DMS153 treated with DMSO at 0.1 percent for 48 hours (cell line): ENCODE results near the gene COX5A.
"Not testable (repeated sequence)": the region's sequence is repeated elsewhere in the genome, so short reads cannot be mapped to it uniquely, and the experiment has no call there.

Source experiments
- DNase-seq: peaks from one replicate; lab custom pipeline; 2025; ENCODE audit not compliant: unreplicated experiment; lab: John Stamatoyannopoulos, UW

COX5A gene

DNA sequence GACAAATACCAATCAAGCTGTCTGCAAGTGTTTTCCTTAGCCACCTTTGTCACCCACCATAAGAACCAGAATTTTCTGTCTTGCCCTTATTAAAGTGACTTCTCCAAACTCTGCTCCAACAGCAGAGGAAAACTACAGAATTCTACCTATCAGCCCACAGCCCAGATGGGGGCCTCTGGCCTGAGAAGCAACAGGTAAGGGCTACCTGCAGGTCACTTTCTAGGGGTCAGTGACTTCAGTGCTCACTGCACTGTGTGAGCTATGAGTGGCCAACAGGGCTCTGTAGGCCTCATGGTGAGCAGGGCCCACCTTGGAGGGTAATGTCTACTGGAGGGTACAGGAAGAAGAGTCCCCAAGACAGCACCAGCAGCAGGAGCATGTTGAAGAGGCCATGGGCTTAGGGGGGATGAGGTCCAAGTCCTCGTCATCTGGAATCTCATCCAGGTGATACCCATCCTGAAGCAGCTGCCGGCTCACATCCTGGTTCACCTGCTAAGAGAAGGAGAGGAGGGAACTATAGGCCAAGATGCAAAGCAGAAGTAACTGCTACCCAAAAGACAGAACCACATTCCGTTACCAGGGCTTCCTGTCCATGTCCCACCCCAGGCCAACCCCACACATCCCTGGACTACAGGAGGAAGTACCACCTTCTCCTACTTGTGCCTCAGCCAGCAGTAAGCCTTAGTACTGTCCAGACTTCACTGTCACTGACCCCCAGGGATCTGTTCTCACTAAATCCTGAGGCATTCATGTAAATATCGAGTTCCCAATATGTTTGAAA, 35.4 kb downstream of the COX5A start:
- DNase-seq: no peak

DNA sequence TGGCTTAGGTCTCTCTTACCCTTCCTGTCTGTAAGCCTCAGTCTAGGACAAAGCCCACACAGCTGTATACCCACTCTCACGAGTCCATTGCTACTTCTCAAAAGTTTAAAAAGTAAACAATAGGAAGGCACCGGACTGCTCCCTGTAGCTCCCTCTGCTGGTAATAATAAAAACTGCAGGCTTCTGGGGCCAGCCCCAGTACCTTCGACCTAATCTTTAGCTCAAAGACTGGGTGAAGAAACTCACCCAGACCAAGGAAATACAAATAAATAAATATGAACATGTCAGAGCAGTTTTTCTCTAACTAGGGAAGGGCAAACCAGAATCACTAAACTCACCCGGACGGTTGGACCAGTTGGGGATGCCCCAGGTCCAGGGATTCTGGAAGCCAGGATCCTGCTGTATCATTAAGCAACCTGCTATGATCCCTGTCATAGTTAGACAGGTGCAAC, 36.2 kb downstream of the COX5A start:
- DNase-seq: no peak

DNA sequence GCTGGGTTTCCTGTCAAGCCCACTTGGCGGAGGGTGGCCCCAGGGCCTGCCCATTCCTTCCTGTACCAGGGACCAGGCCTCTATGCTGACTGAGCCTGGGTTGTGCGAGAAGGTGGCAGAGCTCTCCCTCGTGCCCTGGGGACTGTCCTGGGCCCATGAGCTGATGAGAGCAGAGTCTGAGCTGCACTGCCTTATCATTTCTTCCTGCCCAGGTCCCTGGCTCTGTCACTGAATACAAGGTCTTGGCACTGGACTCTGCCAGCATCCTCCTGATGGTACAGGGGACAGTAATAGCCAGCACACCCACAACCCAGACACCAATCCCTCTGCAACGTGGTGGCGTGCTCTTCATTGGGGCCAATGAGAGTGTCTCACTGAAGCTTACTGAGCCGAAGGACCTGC, 40.6 kb downstream of the COX5A start:
- no peak for DNase-seq

DNA sequence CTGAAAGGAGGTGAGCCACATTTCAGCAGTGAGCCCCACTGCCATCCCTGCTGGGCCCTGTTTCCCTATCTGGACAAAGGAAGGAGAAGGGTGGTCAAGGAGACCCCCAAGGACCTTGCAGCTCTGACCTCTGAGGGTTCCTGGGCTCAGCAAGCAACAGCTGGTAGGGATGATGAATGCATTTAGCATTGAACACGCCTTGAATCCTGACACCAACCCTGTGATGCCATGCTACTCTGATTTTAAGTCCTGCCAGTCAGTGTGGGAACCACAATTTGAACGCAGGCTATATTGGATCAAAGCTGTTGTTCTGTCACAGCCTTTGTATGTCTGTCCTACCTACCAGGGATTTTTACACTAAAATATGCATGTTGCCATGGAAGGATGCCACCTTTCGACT, 41.6 kb downstream of the COX5A start:
- no peak for DNase-seq

DNA sequence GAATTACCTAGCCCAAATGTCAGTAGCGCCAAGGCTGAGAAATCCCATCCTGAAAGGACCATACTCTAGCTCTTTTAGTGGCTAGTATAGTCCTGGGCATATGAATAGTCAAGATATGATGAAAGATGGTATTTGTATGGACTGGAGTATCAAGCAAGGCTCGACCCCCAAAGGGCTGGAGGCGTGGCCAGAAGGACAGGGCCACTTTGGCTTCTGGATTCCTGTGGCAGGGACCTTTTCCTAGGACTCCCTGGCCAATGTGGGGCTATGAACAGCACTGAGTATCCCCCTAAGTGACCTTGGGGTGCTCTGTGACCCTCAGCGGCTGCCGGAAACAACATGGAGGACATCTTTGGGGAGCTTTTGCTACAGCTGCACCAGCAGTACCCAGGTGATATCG, 42.0 kb downstream of the COX5A start:
- no peak for DNase-seq

DNA sequence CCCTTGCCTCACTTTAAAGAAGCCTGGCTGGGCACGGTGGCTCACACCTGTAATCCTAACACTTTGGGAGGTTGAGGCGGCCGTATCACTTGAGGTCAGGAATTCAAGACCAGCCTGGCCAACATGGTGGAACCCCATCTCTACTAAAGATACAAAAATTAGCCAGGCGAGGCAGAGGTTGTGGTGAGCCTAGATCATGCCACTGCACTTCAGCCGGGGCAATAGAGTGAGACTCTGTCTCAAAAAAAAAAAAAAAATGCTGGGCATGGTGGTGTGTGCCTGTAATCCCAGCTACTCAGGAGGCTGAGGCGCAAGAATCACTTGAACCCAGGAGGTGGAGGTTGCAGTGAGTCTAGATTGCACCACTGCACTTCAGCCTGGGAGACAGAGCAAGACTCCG, 43.5 kb downstream of the COX5A start:
- not testable (repeated sequence) for DNase-seq

DNA sequence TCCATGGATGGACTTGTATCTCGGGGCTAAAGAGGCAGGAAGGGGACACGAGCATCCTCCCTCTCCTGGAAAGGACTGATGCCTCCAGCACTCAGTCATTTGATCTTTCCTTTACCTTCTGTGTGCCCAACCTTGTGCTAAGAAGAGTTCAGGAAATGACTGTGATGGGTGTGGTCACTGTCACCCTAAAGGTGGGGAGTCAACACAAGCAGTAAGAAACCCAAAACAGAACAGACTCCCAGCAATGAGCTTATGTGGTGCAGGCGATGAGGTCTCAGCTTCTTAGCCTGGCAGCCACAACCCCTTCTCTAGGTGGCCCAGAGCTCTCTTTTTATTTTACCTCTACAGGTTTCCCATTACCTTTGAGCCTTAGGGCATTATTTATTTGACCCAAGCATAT, 44.2 kb downstream of the COX5A start:
- no peak for DNase-seq

DNA sequence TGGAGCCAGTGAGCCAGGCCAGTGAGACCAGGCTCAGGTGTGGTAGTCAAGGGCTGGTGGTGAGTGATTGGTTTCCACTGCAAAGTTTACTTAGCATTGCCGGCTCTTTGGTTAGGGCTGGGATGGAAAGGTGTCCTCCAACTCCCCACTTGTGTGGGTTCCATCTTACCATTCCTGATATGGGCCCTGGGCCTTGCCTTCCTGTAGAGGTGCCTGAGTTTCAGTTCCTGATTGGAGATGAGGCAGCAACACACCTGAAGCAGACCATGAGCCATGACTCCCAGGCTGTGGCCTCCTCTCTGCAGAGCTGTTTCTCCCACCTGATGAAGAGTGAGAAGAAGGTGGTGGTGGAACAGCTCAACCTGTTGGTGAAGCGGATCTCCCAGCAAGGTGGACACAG, 44.9 kb downstream of the COX5A start:
- no peak for DNase-seq

DNA sequence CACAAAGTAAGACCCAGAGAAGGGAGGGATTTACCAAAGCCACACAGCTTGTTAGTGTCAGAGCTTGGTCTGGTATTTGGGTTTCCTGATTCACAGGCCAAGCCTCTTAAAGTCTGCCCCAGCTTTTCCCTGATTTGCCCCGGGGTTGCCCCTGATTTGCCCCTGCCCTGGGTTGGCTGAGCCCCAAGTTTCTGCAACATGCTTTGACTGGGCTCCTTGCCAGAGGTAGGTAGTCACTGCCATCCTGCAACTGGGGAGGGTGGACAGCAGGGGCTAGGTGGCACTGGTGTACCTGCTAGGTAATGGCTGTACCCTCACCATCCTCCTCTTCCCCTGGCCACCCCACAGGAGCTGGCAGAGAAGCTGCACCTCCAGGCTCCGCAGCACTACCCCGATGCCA, 45.6 kb downstream of the COX5A start:
- no peak for DNase-seq

DNA sequence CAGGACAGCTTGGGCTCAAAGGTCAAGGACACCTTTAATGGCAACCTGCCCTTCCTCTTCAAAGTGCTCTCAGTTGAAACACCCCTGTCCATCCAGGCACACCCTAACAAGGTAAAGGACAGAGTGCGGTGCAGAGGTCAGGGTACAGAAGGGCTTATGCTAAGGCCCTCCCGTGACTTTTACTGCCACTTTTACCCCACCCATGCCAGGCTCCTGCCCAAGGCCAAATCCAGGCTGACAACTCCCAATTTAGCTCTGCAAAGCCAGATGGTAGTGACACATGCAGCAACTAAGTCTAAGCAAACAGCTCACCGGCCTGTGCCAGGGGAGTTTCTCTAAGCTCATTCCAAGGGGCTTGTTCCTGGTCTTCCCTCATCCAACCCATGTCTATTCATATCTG, 46.4 kb downstream of the COX5A start:
- no peak for DNase-seq

DNA sequence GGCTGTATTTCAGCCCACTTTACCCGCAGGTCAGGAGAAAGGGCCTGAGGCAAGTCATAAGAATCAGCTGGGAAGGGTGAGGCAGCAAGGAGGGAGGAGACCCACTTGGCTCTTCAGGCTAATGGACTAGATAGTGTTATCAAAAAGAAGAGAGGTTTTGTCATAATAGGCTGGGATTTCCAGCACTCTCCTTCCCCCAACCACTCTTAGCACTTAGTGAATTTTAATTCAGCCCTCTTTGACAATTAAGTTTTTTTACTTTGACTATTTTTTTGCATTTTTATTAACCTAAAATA, 47.3 kb downstream of the COX5A start:
- no peak for DNase-seq

DNA sequence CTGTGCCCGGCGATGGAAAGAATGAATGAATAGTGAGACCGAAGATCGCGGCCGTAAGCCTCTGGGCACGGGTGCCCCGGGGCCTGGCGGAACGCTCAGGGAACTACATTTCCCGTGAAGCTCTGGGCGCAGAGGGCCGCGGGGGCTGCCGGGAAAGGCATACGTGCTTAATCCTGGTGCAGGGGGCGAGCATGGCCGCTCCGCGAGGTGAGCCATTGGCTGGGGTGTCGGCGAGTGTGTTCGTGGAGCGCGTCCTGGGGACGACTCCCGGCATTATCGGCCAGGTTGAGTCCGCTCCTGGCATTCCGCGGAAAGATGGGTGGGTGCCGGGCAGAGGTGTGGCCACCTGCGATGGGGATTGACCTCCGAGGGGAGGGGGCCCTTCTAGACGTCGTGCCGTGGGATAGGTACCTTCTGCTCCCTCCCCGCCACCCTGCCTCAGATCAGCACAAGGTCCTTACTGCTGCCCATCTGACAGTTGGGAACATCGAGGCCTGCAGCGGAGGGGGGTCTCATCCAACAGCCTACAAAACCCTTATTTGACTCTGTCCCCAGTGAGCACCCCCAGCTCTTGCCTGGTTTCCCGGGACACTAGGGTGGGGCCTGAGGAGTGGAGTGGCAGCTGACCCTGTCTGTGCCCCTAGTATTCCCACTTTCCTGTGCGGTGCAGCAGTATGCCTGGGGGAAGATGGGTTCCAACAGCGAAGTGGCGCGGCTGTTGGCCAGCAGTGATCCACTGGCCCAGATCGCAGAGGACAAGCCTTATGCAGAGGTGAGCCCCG, 47.8 kb downstream of the COX5A start, which contains the start of gene MPI:
MPI (plus strand) TSS at position 160 of the 782 bp plus-strand sequence; CDS start at position 192, 32 bp downstream.
- peak; percentile 38 for DNase-seq

DNA sequence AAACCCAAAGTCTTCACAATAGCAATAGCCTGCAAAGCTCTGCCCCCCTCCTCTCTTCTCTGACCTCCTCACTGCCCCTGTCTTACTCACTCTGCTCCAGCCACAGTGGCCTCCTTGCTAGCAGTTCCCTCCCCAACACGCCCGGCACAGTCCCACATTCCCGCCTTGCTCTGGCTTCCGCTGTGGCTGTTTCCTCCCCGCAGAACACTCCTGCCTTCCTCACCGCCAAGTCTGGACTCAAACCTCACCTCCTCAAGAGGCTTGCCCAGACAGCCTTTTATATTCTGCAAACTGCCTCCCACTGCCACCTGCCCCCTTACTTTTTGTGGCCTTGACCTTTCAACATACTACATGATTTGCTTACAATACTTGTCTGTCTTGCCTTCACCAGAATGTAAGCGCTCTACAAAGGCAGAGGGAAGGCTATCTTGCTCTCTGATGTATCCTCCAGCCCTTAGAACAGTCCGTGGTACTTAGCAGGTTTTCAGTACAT, 48.4 kb downstream of the COX5A start:
- no peak for DNase-seq

DNA sequence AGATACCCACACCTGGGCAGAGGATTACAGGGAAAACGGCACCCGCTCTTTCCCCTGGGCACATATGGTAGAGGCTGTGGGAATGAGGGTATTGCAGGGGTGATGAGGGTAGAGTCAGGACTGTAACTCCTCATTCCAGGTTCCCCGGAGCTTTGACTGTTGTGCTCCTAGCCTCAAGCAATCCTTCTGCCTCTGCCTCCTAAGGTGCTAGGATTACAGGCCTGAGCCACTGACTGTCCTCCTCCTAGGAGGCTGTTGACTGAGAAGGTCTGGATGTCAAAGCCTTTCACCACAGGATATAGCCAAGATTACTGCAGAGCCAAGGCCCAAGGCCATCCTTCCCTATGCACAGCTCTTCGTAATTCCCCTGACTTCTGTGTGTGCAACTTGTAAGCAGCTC, 49.2 kb downstream of the COX5A start:
- DNase-seq: no peak

DNA sequence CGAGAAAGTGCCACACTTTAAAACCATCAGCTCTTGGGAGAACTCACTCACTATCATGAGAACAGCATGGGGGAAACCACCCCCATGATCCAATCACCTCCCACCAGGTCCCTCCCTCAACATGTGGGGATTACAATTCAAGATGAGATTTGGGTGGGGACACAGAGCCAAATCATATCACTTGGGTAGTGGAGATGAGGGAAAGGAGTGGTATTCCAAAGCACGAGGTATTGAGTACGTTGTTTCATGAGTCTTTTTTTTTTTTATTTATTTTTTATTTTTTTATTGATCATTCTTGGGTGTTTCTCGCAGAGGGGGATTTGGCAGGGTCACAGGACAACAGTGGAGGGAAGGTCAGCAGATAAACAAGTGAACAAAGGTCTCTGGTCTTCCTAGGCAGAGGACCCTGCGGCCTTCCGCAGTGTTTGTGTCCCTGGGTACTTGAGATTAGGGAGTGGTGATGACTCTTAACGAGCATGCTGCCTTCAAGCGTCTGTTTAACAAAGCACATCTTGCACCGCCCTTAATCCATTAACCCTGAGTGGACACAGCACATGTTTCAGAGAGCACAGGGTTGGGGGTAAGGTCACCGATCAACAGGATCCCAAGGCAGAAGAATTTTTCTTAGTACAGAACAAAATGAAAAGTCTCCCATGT, 50.2 kb downstream of the COX5A start:
- DNase-seq: not testable (repeated sequence)

DNA sequence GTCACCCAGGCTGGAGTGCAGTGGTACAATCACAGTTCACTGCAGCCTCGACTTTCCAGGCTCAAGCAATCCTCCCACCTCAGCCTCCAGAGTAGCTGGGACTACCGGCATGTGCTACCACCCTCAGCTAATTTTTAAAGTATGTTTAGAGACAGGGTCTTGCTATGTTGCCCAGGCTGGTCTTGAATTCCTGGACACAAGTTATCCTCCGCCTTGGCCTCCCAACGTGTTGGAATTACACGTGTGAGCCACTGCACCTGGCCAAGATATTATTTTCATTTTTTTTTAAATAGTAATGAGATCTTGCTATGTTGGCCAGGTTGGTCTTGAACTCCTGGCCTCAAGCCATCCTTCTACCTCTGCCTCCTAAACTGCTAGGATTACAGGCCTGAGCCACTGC, 52.4 kb downstream of the COX5A start:
- DNase-seq: no peak

DNA sequence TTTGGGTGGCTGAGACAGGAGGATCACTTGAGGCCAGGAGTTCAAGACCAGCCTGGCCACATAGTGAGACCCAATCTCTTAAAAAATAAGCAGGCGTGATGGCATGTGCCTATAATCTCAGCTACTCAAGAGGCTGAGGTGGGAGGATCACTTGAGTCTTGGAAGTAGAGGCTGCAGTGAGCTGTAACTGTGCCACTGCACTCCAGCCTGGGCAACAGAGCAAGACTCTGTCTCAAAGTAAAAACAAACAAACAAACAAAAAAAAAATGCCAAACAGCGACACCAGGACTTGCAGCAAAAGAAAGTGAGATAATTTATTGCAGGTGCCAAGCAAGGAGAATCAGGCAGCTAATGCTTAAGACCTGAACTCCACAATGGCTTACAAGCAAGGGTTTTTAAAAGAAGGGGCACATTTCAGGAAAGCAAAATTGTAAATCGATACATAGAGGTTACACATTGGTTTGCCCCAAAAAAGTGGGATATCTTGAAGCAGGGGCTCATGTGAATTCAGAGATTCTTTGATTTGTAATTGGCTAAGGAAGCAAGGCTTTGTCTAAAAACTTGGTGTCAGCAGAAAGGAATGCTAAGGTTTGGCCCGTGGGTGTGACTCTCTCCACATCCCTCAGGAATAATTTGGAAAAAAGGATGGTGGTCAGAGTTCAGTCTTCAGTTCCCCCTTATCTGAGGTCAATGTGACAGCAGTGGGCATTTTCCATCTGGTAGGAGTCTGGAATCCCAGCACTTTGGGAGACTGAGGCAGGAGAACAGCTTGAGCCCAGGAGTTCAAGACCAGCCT, 53.2 kb downstream of the COX5A start:
- no peak for DNase-seq

DNA sequence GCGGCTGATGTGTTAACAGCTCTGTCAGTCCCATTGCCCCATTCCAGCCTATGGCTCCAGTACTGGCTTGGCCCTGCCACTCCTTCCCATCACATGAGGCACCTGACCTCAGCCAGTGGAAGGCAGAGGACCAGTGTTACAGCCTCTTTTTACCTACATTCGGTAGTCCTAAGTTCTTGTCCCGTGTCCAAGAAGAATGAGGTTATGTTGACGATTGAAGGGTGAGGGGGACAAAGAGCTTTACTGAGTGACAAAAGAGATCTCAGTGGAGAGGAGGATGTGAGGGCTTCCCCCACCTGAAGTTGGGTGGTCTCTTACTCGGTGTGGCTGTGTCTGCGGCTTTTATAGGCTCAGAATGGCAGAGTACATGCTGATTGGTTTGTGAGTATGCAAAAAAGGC, 55.3 kb downstream of the COX5A start:
- DNase-seq: no peak

DNA sequence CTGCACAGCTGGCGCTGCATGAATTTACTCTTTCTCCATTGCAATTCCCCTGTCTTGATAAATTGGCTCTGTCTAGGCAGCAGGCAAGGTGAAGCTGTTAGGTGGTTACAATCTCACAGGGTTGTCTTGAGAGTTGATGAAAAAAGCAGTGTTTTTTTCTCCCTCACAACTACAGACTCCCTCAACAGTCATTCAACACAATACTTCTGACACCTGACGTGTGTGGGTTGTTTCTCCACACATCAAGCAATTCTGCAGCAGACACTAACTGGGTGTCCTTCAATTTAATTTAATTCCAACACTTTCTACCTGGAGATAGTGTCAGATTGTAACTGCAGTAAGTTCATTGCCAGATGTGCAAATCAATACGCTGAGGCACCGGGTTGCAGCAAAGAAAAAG, 59.6 kb downstream of the COX5A start:
- DNase-seq: no peak

DNA sequence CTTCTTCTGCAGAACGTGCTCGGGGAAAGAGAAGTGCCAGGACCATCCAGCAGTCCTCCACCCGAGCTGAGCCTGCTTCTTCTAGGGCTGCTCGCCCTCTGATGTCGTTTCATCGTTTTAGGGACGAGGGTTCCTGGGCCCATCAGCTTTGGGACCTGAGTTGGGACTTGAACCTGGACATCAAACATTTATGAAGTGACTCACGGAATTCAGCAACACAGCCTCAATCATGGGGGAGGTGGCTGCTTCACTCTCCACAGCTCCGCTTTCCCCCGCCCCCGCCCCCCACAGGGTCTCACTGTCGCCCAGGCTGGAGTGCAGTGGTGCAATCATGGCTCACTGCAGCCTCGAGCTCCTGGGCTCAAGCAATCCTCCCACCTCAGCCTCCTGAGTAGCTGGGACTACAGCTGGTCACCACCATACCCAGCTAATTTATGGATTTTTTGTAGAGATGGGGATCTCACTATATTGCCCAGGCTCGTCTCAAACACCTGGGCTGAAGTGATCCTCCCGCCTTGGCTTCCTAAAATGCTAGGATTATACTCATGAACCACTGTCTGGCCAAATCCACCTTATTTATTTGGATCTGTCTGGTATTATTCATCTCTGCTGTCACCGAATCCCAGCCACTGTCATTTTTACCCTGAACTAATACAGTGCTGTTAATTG, 64.0 kb downstream of the COX5A start:
- DNase-seq: no peak
